ENCODE data around the gene NEK3.
"Not testable (repeated sequence)": the region's sequence is repeated elsewhere in the genome, so short reads cannot be mapped to it uniquely, and the experiment has no call there.

NEK3 gene

DNA sequence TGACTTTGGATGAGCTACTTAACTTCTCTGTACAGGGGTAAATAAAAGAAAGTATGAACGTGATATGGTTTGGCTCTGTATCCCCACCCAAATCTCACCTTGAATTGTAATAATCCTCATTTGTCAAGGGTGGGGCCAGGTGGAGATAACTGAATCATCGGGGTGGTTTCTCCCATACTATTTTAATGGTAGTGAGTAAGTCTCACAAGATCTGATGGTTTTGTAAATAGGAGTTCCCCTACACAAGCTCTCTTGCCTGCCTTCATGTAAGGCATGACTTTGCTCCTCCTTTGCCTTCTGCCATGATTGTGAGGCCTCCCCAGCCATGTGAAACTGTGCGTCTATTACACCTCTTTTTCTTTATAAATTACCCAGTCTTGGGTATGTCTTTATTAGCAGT is 74.4 kb downstream of the NEK3 start:
- not testable (repeated sequence) for DNase-seq; H3K4me3 Mint-ChIP-seq; H3K4me1 Mint-ChIP-seq (ENCODE audit: low read depth in 2 of 2); H3K9me3 Mint-ChIP-seq; H3K36me3 Mint-ChIP-seq (ENCODE audit: insufficient read depth); H3K27ac Mint-ChIP-seq; ATAC-seq (replicated peaks)
- H3K27me3 Mint-ChIP-seq: peaks cover 31 to 40% of the 10 kb centered on the region in 2 donors

Data from effector memory CD8-positive, alpha-beta T cell (primary cell).